Measurements from ENCODE around the gene PSTPIP2.

The PSTPIP2 gene

DNA sequence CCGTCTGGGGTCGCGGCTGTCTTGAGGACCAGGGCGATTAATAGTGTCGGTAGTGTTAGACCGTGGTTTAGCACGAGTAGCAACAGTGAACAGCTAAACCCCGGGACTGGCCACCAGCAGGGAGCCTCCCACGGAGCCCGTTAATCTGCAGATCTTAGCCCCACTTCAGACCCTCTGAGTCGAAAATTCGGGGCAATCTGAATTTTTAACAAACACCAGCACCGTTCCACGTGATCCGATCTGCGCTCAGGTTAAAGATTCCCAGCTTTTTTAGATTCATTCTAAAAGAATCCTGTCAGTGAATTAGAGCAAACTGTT lies 26.5 kb upstream of the PSTPIP2 start:
- DNase-seq (ENCODE audit: low read depth in 1 of 2, low spot score in 1 of 2) = peak in 1 of 2 experiments; percentile 14
- TF ChIP-seq, protein P1, sequence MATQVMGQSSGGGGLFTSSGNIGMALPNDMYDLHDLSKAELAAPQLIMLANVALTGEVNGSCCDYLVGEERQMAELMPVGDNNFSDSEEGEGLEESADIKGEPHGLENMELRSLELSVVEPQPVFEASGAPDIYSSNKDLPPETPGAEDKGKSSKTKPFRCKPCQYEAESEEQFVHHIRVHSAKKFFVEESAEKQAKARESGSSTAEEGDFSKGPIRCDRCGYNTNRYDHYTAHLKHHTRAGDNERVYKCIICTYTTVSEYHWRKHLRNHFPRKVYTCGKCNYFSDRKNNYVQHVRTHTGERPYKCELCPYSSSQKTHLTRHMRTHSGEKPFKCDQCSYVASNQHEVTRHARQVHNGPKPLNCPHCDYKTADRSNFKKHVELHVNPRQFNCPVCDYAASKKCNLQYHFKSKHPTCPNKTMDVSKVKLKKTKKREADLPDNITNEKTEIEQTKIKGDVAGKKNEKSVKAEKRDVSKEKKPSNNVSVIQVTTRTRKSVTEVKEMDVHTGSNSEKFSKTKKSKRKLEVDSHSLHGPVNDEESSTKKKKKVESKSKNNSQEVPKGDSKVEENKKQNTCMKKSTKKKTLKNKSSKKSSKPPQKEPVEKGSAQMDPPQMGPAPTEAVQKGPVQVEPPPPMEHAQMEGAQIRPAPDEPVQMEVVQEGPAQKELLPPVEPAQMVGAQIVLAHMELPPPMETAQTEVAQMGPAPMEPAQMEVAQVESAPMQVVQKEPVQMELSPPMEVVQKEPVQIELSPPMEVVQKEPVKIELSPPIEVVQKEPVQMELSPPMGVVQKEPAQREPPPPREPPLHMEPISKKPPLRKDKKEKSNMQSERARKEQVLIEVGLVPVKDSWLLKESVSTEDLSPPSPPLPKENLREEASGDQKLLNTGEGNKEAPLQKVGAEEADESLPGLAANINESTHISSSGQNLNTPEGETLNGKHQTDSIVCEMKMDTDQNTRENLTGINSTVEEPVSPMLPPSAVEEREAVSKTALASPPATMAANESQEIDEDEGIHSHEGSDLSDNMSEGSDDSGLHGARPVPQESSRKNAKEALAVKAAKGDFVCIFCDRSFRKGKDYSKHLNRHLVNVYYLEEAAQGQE (IDR thresholded peaks at IDR 0.05; ENCODE audit: insufficient replicate concordance, low read depth) = no peak
- TF ChIP-seq GABPA (IDR thresholded peaks at IDR 0.05; ENCODE audit: low read depth) (no peak), SPI1 (IDR thresholded peaks at IDR 0.05; ENCODE audit: borderline replicate concordance, low read depth) (no peak), POLR2AphosphoS5 (IDR thresholded peaks at IDR 0.05; ENCODE audit: low read depth) (no peak)
- TF ChIP-seq, protein P2, sequence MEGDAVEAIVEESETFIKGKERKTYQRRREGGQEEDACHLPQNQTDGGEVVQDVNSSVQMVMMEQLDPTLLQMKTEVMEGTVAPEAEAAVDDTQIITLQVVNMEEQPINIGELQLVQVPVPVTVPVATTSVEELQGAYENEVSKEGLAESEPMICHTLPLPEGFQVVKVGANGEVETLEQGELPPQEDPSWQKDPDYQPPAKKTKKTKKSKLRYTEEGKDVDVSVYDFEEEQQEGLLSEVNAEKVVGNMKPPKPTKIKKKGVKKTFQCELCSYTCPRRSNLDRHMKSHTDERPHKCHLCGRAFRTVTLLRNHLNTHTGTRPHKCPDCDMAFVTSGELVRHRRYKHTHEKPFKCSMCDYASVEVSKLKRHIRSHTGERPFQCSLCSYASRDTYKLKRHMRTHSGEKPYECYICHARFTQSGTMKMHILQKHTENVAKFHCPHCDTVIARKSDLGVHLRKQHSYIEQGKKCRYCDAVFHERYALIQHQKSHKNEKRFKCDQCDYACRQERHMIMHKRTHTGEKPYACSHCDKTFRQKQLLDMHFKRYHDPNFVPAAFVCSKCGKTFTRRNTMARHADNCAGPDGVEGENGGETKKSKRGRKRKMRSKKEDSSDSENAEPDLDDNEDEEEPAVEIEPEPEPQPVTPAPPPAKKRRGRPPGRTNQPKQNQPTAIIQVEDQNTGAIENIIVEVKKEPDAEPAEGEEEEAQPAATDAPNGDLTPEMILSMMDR (IDR thresholded peaks at IDR 0.05; ENCODE audit: insufficient read depth, low read length) = no peak
- Histone ChIP-seq H3K4me3 (replicated peaks; ENCODE audit: insufficient read depth, low read length) (peak overlapping the region; percentile 83), H3K27ac (replicated peaks) (peak overlapping the region; percentile 95), H3K27me3 (ENCODE audit: insufficient read depth, poor library complexity, severe bottlenecking) (no peaks in the 10 kb centered on the region)

DNA sequence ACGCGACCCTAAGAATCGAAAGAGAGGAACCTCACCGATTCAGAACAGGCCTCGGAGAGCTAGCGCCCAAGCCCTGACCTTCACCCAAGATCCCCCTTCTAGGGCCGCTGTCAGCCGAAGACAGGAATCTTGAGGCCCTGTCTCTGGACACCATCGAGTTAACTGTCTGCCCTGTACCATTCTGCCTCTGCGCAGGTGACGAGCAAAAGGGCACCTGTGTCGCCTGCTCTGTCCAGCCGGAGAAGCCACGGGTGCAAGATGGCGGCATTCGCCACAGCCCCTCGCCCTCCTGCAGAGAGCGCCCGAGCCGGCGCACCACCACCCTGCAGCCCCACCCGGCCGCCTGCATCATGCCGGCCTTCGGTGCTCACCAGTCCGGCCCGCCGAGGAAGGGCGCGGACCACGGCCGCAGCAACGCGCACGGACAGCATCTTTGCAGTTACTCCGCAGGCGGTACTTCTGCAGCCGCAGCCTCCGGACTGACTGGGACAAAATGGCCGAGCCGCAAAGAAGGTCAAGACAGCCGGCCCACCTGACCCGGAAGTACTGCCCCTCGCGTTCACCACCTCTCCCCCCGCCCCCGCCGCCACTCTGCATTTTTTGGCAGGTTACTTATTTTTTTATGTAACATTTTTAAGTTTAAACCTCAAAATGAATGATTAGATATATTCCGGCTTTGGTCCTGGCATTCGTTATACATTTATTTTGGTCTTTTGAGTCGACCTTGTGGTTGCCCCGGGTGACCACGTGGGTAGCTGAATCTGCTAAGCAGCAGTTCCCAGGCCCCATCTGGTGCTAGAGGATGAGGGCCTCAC lies 25.9 kb upstream of the PSTPIP2 start, which contains the start of gene ATP5F1A:
ATP5F1A (minus strand) TSS at position 496 of the 815 bp plus-strand sequence; CDS start at position 431, 65 bp downstream.
- H3K27ac ChIP-seq (replicated peaks) = peak within 1 kb of the TSS; percentile 95
- peak; percentile 88 to 93 for DNase-seq (ENCODE audit: low read depth in 1 of 2, low spot score in 1 of 2)
- no peaks in the 10 kb centered on the region for H3K27me3 ChIP-seq (ENCODE audit: insufficient read depth, poor library complexity, severe bottlenecking)
- peak; percentile 87 for TF ChIP-seq GABPA (IDR thresholded peaks at IDR 0.05; ENCODE audit: low read depth)
- TF ChIP-seq, protein P1 (IDR thresholded peaks at IDR 0.05; ENCODE audit: insufficient replicate concordance, low read depth) = peak; percentile 56
- TF ChIP-seq, protein P2 (IDR thresholded peaks at IDR 0.05; ENCODE audit: insufficient read depth, low read length) = no peak
- TF ChIP-seq POLR2AphosphoS5 (IDR thresholded peaks at IDR 0.05; ENCODE audit: low read depth) = peak; percentile 99
- peak within 1 kb of the TSS; percentile 83 for H3K4me3 ChIP-seq (replicated peaks; ENCODE audit: insufficient read depth, low read length)

DNA sequence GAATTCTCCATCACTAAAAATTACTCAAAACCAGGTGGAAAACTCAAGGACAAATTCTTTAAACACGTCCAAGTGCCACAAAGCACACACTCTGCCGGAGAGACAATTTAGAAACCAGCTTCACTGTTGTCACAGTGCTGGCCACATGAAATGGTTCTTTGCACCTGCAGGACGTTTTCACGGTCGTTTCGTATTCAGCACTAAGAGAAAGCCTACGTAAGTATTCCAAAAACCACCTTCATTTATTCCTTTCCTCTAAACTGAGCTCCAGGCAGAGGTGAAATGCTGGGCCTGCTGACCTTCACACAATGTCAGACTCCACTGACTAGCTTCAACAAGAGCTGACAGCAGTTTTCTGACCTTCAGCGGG lies 25.4 kb upstream of the PSTPIP2 start:
- peak overlapping the region; percentile 95 for H3K27ac ChIP-seq (replicated peaks)
- peak overlapping the region; percentile 83 for H3K4me3 ChIP-seq (replicated peaks; ENCODE audit: insufficient read depth, low read length)
- TF ChIP-seq SPI1 (IDR thresholded peaks at IDR 0.05; ENCODE audit: borderline replicate concordance, low read depth) (no peak), POLR2AphosphoS5 (IDR thresholded peaks at IDR 0.05; ENCODE audit: low read depth) (no peak), GABPA (IDR thresholded peaks at IDR 0.05; ENCODE audit: low read depth) (no peak)
- TF ChIP-seq, protein P1 (IDR thresholded peaks at IDR 0.05; ENCODE audit: insufficient replicate concordance, low read depth) = no peak
- TF ChIP-seq, protein P2 (IDR thresholded peaks at IDR 0.05; ENCODE audit: insufficient read depth, low read length) = no peak
- DNase-seq (ENCODE audit: low read depth in 1 of 2, low spot score in 1 of 2) = no peak
- H3K27me3 ChIP-seq (ENCODE audit: insufficient read depth, poor library complexity, severe bottlenecking) = no peaks in the 10 kb centered on the region

Measured in HL-60 (cell line).